GM08714 (cell line): ENCODE measurements around the gene PPP2R2D.

Experiments
- H3K4me3 ChIP-seq: fragments of 200-500 bp; sonication (Bioruptor generic); 2 replicates; pipeline ENCODE4 v1.5.1; 2014; ENCODE audit warnings: mild to moderate bottlenecking, low read length, inconsistent platforms
- ZNF274 ChIP-seq: IDR thresholded peaks from 2 replicates; pipeline ENCODE4 v1.6.1; 2012; ENCODE audit warnings: mild to moderate bottlenecking, low read depth, low read length

PPP2R2D gene

GRCh38 chr10:131859341-131860020, 41.3 kb upstream of the PPP2R2D start:
- no peak overlapping the region for H3K4me3 ChIP-seq
- TF ChIP-seq ZNF274, result no peak

DNA sequence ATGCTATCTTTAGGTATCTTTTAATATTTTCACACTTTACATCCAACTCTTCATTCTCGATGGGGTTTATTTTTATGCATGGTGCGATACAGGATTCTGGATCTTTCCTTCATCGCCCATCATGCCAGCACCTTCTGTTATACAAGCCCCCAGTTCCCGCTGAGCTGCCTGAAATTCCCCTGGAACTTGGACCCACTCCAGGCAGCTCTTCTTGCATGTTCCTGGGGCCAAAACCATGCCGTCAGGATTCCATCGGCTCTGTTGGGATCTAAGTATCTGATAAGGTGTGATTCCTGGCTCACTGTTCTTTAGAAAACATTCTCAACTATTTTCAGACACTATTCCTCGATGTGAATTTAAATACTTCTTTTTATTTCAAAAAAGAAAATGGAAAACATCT, 40.5 kb upstream of the PPP2R2D start:
- H3K4me3 ChIP-seq, result no peak overlapping the region
- no peak for TF ChIP-seq ZNF274

- H3K4me3 ChIP-seq, result no peak overlapping the region
- TF ChIP-seq ZNF274, result no peak
These were observed 39.9 kb upstream of the PPP2R2D start for GRCh38 chr10:131860806-131861440.

- H3K4me3 ChIP-seq, result no peak overlapping the region
- TF ChIP-seq ZNF274, result no peak
These were observed 38.3 kb upstream of the PPP2R2D start for GRCh38 chr10:131862548-131862947.

DNA sequence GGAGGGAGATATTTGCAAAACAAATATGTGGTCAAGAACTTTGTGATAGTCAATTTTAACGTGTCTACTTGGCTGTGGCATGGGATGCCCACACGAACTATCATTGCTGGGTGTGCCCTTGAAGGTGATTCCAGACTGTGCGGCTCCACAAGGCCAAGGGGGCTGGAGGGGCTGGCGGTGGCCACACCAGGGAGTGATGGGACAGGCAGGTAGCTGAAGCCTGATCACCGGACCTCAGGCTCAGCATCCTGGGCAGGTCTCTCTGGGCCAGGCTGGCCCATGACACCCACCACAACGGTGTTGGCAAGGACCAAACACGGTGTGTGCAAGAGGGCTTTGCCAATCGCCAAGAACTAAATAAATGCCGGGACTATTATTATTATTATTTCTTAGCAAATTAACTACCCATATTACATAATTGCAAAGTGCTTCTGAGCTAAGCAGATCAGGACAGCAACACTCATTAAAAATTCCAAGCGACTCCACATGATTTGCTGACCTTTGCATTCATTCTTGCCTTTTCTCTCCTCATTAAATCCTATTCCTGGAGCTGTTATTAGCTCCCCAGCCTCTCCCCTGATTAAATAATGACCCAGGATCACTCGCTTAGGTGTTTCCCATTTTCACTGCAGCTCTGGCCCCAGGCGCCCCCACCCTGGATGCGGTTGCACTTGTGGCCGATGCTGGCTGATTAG, 35.4 kb upstream of the PPP2R2D start:
- no peak for TF ChIP-seq ZNF274
- H3K4me3 ChIP-seq, result no peak overlapping the region

DNA sequence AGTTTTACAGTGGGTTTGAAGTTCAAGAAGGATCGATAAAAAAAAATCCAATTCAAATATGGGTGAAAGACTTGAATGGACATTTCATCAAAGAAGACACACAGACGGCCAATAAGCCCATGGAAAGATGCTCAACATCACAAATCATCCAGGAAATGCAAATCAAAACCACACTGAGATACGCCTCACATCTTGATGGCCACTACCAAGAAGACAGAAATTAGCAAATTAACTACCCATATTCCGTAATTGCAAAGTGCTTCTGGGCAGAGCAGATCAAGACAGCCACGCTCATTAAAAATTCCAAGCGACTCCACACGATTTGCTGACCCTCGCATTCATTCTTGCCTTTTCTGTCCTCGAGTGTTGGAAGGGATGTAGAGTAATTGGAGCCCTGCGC, 34.1 kb upstream of the PPP2R2D start:
- no peak for TF ChIP-seq ZNF274

GRCh38 chr10:131868436-131868835, 32.4 kb upstream of the PPP2R2D start:
- TF ChIP-seq ZNF274, result no peak
- no peak overlapping the region for H3K4me3 ChIP-seq

More for the DNA sequence above, 34.1 kb upstream of the PPP2R2D start:
- H3K4me3 ChIP-seq, result no peak overlapping the region

- no peak overlapping the region for H3K4me3 ChIP-seq
- TF ChIP-seq ZNF274, result no peak
These were observed 31.5 kb upstream of the PPP2R2D start for GRCh38 chr10:131869344-131869743.

DNA sequence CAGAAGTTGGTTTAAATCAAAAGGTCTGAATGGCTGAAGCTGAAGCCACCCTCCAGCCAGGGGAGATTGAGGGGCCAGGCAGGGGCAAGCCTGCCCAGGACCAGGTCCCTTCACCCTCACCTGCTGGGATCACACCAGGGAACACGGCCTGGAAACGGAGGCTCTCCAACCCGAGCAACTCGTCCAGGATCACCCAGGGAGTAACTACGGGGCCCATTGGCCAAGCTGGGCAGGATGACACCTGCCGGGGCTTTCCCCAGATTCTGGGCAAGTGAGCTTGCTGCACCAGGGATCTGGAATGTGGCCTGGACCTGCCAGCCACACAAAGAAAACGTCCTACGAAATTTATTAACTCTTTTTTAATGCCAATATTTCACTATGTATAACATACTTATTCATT, 30.4 kb upstream of the PPP2R2D start:
- H3K4me3 ChIP-seq, result no peak overlapping the region
- TF ChIP-seq ZNF274, result no peak

- no peak for TF ChIP-seq ZNF274
- H3K4me3 ChIP-seq, result no peak overlapping the region
These were observed 29.8 kb upstream of the PPP2R2D start for GRCh38 chr10:131870831-131871672.

DNA sequence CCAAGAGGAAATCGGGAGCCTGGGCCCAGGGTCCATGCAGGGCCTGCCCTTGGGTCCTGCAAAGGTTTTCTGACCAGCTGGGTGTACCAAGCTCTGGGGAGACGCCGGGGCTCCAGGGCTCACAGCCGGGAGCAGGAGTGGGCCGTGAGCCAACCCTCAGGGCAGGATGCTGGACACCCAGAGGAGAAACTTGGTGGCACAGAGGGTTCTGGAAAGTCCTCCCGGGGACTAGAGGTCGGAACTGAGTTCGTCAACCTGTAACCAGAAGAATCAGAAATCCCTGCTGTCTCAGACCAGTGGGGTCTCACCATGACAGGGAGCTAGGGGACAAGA, 29.2 kb upstream of the PPP2R2D start:
- no peak overlapping the region for H3K4me3 ChIP-seq
- TF ChIP-seq ZNF274, result no peak

DNA sequence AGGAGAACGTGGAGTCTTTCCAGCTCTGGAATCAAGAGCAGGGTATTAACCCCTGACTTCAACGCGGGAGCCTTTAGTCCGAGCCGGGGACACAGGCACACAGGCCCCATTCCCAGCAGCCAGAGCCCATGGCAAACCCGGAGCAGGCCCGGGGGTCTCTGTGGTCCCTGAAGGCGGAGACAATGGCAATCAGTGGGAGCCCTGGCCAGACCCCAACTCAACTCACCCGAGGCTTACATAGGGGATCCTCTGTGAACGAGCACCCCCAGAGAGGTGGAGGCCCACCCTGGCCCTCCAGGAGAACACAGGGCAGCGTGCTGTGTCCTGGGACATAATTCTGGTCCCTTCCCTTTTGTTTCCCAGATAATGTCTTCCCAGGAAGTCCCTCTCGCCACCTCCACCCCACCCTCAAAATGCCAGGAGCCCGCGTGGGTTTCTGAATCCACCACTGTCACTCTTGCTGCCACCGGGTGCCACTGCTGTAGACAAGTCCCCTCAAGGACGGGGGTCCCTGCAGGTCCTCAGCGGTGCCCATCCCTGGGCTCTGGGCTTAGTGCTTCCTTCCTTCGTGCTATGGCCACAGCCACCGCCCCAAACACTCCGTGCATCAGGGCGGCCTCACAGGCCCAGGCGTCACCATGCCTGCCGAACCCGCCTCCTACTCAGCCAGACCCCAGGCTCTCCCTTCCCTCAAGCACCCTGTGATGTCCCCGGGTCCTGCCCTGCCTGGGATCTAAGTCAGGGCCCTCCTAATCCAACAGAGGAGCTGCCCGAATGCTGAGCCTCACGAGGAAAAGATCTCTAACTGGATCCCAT, 28.6 kb upstream of the PPP2R2D start:
- H3K4me3 ChIP-seq, result no peak overlapping the region
- no peak for TF ChIP-seq ZNF274

DNA sequence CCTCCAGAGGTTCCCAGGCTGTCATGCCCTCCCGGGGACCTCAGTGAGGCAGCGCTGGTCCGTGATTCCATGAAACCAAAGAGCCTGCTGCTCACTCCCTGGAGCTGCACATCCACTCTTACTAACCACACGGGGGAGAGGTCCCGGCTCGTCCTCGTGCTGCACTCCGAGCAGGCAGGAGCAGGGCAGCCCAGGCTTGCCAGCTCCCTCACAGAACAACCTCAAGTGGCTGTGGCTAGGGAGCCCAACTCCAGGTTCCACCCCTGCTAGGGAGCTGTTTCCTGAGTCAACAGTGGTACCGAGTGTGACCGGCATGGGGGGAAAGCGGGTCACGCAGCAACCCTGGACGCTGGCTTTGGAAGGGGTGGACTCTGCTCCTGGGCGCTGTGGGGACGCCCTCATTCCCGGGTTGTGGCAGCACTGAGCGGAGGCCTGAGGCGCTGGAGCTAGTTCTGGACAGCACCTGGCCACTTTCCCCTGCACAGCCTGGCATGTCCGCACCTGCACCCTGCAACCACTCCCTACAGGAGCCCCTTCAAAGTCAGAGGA, 27.9 kb upstream of the PPP2R2D start:
- no peak for TF ChIP-seq ZNF274
- no peak overlapping the region for H3K4me3 ChIP-seq
